ENCODE results near the gene RAD51B.
"Not testable (repeated sequence)": the region's sequence is repeated elsewhere in the genome, so short reads cannot be mapped to it uniquely, and the experiment has no call there.

The RAD51B gene

GRCh38 chr14:68166731-68167382 lies 347.3 kb downstream of the RAD51B start:
- no peak for DNase-seq (ENCODE audit: low read depth in 2 of 2, low spot score in 1 of 2)

DNA sequence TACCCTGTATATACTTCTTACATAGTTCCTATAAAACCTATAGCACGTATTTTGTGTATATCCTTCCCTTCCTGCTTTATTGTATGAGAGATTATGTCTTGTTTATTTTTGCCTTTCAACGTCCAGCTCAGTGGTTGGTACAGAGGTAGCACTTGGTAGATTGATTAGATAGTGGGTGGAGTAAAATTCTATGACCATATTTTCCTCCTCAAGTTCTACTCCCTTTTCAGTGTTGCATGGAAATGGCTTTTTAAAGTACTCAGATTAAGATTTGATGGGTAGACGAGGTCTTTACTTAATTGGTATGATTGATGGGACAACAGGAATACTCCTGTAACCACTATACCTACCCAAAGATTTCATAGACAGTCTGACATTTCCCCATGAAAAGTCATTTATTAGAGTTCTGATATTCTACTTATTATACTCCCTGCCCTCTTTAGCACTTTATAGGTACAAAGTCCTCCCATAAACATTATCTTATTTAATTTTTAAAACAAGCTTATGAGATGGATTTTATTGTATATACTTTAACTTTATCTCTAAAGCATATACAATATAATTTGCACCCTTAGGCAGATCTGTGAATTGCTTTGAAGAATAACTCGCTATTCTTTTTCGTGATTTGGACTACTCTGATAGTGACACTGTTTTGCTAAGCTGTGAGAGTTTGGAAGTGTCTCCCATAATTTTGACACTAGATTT lies 348.0 kb downstream of the RAD51B start:
- DNase-seq (ENCODE audit: low read depth in 2 of 2, low spot score in 1 of 2): no peak

- no peak for DNase-seq (ENCODE audit: low read depth in 2 of 2, low spot score in 1 of 2)
These were observed 349.0 kb downstream of the RAD51B start for GRCh38 chr14:68168460-68169109.

- DNase-seq (ENCODE audit: low read depth in 2 of 2, low spot score in 1 of 2): no peak
These were observed 352.6 kb downstream of the RAD51B start for GRCh38 chr14:68172216-68172615.

GRCh38 chr14:68172627-68173026 lies 353.0 kb downstream of the RAD51B start:
- no peak for DNase-seq (ENCODE audit: low read depth in 2 of 2, low spot score in 1 of 2)

DNA sequence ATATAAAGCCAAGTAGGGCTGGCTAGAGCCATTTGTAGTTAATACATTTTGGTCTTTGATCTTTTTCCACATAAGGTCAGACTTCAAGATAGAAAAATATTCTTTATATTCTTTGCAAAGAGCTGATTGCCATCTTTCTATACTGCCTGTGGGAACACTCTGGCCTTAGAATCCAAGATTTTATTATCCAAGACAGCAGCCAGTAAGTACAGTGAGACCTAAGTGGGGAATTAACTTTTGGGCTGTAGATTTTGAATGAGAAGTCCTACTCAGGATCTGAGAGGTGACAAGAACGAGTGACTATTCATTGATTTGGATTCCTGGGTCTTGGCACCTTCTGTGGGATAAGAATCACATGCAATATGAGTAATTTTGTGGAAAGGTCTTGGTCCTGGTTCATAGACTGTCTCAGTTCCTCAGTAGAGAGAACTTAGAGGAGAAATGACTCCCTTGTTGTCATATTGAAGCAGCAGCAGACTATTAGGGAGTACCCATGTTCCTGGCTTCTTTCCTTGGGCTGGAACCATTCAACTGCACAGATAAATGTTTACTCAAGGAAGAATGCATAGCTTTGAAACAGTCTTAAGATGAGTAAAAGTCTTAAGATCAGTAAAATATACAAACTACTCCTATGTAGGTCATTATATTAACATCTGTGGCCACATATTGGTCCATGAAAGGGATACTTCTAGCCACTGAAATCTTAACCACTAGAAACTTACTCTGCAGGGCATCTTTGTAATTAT lies 353.8 kb downstream of the RAD51B start:
- no peak for DNase-seq (ENCODE audit: low read depth in 2 of 2, low spot score in 1 of 2)

- DNase-seq (ENCODE audit: low read depth in 2 of 2, low spot score in 1 of 2): no peak
These were observed 354.9 kb downstream of the RAD51B start for GRCh38 chr14:68174446-68174845.

DNA sequence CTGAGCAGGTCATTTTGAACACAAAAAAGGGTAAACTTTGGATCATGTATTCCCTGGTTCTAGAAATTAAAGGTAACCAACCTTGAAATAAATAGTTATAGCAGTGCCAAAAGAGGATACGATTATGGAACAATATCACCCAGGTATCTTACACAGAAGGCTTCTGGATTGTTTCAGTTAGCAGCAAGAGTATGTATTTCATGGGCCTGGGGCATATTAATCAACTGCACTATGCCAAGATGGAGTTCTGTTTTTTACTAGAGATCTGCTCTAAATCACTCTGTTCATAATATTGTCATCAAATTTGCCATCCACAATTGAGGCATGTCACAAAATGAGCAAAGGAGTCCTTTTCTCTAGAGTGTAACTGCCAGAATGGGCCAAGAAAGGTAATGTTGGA lies 357.1 kb downstream of the RAD51B start:
- DNase-seq (ENCODE audit: low read depth in 2 of 2, low spot score in 1 of 2): no peak

- no peak for DNase-seq (ENCODE audit: low read depth in 2 of 2, low spot score in 1 of 2)
These were observed 358.1 kb downstream of the RAD51B start for GRCh38 chr14:68177728-68178127.

DNA sequence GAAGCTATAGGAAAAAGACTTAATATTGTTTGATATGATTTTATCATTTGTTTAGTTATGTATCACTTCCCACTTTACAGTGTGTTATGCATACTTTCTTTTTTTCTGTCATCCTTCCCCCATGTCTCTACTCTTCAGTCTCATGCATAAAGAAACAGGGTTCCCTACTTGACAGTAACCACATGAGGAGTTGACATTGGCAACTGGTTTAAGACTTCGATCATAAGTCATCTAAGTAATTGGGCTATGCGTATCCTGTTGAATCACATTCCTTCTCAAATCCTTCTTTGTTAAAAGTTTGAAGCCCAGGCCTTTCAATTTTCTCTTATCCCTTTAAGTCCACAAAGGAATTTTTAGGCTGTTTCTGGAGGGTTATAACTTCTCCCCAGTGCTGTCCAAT lies 358.7 kb downstream of the RAD51B start:
- no peak for DNase-seq (ENCODE audit: low read depth in 2 of 2, low spot score in 1 of 2)

GRCh38 chr14:68181519-68182326 lies 362.1 kb downstream of the RAD51B start:
- DNase-seq (ENCODE audit: low read depth in 2 of 2, low spot score in 1 of 2): no peak

DNA sequence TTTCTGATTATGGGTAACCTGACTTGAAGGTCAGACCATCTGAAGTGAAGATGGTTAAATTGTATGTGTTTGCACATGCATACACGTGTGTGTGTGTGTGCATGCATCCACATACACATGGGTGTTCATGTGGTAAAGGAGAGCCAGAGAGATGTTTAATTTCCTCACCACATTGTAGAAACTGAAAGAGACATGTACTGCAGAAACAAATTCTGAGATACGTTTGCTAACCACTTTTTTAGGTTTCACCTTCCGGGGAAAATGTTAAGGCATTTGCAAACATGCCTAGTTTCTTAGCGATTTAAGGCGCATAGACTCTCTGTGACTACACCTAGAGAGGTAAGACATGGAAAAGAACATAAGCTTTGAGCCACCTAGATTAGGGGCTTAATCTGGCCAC lies 362.9 kb downstream of the RAD51B start:
- DNase-seq (ENCODE audit: low read depth in 2 of 2, low spot score in 1 of 2): no peak

- DNase-seq (ENCODE audit: low read depth in 2 of 2, low spot score in 1 of 2): not testable (repeated sequence)
These were observed 367.1 kb downstream of the RAD51B start for GRCh38 chr14:68186500-68187276.

- no peak for DNase-seq (ENCODE audit: low read depth in 2 of 2, low spot score in 1 of 2)
These were observed 368.6 kb downstream of the RAD51B start for GRCh38 chr14:68188174-68188573.

DNA sequence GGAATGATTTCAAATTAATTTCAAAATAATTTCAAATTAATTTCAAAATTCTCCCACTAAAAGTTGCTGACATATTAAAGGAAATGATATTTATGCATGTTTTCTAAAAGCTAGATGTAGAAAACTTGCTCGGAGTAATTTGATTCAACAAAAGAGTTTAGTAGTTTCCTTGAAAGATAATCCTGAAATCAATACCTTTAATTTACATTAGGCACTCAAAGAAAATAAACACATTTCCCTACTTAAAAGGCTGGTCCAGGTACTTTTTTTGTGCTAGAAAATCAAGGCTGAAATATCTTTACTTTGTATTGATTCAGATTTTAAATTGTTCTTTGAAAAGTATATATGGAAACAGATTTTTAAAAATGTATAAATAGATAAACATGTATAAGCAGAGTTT lies 370.5 kb downstream of the RAD51B start:
- no peak for DNase-seq (ENCODE audit: low read depth in 2 of 2, low spot score in 1 of 2)

- no peak for DNase-seq (ENCODE audit: low read depth in 2 of 2, low spot score in 1 of 2)
These were observed 372.2 kb downstream of the RAD51B start for GRCh38 chr14:68191567-68192321.

- no peak for DNase-seq (ENCODE audit: low read depth in 2 of 2, low spot score in 1 of 2)
These were observed 373.4 kb downstream of the RAD51B start for GRCh38 chr14:68192935-68193334.

- no peak for DNase-seq (ENCODE audit: low read depth in 2 of 2, low spot score in 1 of 2)
These were observed 374.5 kb downstream of the RAD51B start for GRCh38 chr14:68193970-68194681.

DNA sequence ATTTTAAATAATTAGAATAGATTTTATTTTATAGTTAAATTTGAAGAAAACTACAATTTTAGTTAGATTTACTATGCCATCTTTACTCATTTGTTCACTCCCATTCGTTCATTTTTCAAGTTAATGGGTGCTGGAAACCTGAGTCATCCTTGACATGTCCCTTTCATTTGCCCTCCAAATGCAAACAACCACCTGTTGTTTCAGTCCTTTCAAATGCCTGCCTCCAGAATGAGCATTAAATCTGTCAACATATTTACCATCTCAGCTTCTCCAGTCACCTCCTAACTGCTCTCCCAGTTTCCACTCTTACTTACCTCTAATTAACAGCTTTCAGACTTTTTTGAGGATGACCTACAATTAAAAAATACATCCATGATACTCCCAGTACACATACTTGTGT lies 375.5 kb downstream of the RAD51B start:
- no peak for DNase-seq (ENCODE audit: low read depth in 2 of 2, low spot score in 1 of 2)
